ENCODE results near the gene CNOT1. TPM values are rescaled to one million over a fixed set of nuclear protein-coding genes. Genes with fewer than 3 reads are reported as not detected.
"Not testable (repeated sequence)": the region's sequence is repeated elsewhere in the genome, so short reads cannot be mapped to it uniquely, and the experiment has no call there.

CNOT1 gene
- polyA plus RNA-seq, 1 donor = 86.0 TPM

DNA sequence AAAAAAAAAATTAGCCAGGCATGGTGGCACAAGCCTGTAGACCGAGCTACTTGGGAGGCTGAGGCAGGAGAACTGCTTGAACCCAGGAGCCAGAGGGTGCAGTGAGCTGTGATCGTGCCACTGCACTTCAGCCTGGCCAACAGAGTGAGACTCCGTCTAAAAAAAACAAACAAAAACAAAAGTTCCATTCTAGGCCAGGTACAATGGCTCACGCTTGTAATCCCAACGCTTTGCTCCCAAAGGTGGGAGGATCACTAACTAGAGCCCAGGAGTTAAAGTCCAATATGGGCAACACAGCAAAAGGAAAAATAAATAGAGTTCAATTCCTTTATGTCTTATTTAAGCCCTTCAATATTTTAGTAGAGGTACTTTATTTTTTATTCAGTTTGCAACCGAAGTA is 47.5 kb downstream of the CNOT1 start:
- DNase-seq (ENCODE audit: low read depth) = no peak

DNA sequence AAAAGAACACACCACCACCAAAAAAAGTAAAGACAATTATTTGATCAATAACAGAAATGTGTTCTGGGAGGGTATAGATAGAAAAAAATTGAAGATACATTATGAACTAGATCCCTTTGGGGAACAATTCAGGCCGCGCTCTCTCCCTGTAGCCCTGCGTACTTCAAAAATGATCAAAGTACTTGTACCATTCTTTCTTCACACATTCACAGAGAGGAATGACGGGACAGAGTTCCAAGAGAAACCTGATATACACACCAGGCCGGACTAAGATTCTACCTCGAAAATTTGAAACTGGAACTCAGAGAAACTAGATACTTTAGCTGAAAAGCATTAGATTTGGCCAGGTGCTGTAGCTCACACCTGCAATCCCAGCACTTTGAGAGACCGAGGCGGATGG is 50.0 kb downstream of the CNOT1 start:
- no peak for DNase-seq (ENCODE audit: low read depth)

DNA sequence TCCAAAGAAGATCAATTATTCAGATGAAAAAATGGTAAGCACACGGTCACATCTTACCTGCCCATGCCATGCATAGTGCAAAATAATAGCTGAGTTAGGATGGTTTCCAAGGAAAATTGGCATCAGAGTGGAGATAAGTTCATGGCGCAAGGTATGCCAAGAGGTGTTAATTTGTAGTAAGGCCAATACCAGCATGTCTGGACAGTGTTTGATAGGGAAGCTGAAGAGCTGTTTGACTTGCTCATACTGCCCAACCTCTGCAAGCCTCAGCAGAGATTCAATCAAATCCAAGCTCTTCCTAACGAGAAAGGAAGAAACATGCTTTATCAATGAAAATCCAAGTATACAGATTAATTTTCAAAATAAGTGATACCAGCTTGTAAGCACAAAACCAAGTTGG is 51.0 kb downstream of the CNOT1 start:
- no peak for DNase-seq (ENCODE audit: low read depth)

DNA sequence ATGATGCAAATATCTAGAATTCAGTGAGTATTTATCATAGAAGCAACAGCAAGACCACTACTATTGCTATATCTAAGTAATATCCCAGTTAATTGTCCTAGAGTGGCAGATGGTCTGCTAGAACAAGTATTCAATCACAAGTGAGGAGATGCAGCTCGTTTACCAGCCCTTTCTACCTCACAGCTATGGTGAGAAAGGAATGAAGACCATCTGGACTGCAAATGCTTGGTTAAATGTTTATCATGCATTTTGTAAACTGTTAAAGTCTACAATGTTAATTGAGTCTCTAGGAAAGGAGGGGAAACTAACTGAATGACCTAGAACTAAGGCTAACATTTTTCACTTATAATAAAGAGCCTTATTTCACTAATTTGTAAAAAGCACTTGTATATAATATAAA is 52.5 kb downstream of the CNOT1 start:
- DNase-seq (ENCODE audit: low read depth) = no peak

DNA sequence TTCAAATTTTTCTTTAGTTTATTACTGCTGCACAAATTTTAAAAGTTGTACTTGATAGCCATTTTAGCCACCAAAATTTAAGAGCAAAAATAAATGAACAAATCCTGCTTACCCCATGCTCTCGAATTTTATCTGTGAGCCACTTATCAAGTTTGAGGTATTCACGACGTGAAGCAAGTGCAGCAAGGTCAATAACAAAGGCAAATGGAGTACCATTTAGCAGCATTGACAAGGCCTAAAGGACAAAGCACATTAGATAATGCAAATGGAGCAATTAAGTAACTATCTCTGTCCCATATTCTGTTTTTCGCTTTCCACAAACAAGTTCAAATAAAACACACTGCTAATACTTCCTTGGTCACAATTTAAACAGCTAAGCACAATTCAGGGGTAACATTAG is 54.7 kb downstream of the CNOT1 start:
- DNase-seq (ENCODE audit: low read depth) = no peak

DNA sequence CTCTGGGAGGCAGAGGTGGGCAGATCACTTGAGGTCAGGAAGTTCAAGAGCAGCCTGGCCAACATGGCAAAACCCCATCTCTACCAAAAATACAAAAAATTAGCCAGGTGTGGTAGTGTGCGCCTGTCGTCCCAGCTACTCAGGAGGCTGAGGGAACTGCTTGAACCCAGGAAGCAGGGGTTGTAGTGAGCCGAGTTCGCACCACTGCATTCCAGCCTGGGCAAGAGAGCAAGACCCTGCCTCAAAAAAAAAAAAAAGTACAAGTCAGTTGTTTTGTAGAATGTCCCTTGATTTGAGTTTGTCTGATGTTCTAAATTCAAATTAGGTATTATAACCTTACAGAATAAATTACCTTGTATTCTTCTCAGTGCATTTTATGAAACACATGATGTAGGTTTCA is 63.9 kb downstream of the CNOT1 start:
- not testable (repeated sequence) for DNase-seq (ENCODE audit: low read depth)

DNA sequence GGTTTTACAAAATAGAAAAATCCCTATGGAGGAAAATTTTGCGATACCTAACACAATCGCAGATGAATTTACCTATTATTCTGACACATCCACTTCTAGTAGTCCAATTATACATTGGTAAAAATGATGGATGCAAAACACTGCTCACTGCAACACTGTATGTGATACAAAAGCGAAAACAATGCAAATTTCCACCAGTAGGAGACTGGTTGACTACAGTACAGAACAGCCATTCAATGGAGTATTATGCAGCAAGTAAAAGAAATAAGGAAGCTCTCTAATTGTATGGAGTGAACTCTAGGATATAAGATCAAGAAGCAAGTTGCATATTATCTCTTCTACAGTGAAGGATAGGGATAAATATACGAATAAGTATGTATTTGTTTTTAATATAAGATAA is 65.9 kb downstream of the CNOT1 start:
- no peak for DNase-seq (ENCODE audit: low read depth)

DNA sequence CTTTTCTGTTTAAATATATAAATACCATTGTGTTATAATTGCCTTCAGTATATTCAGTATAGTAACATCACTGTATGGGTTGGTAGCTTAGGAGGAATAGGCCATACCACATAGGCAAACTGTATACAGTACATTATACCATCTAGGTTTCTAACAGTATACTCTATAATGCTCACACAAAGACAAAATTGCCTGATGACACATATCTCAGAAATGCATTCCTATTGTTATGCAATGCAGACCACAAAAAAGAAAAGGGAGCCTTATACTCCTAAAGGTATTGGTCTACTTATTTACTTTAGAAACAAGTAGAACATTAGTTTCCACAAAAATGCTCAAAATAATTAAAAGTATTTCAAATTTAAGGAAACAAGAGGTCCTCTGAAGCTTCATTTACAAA is 66.4 kb downstream of the CNOT1 start:
- no peak for DNase-seq (ENCODE audit: low read depth)

DNA sequence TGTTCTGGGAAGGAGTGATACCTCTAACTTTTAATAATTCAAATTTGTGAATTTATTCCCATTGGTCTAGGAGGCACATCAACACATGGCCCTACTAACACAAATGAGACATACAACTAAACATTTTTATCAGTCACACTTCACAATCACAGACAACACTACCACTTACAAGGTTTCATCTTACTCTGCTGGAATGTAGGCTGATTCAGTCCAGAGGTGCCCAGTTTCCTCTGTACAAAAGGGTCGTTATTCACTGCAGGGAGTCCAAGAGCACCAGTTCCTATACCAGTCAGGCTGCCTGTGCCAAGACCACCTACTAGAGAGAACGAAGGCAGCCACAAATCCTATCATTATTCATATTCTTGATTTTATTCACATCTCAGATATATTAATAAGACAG is 72.9 kb downstream of the CNOT1 start:
- DNase-seq (ENCODE audit: low read depth) = no peak

DNA sequence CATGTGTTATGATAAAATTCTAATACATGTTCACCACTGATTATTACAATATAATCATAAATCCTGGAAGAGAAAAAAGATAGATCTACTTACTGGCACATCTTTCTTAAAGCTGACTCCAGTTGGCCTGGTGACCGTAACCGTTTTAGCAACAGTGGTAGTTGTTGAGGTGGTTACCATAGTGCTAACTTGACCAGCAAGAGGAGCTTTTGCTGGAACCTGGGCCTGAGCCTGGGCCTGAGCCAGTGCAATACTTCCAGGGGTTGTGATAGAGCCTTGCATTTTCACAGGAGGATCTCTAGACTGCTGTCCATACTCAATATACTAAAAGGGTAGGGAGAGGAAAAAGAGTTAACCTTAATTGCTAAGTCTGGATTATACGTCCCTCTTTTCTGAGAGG is 78.1 kb downstream of the CNOT1 start:
- no peak for DNase-seq (ENCODE audit: low read depth)

DNA sequence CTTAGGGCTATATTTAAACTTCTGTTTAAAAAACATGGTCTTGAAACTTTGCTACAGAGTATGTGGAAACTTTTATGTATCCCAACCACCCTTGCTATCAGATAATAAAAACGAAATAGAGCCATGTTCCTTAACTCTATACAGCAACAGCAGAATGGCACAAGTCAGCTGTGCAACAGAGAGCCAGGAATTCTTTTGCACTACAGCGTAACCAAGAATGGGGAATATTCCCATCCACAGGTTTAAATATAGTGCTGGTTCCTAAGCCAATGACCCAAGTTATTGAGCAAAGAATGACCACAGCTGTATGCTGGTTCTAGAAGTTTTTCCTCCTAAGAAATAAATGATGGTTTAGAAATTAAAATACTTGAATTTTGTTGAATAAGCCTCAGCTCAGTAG is 81.2 kb downstream of the CNOT1 start:
- DNase-seq (ENCODE audit: low read depth) = no peak

DNA sequence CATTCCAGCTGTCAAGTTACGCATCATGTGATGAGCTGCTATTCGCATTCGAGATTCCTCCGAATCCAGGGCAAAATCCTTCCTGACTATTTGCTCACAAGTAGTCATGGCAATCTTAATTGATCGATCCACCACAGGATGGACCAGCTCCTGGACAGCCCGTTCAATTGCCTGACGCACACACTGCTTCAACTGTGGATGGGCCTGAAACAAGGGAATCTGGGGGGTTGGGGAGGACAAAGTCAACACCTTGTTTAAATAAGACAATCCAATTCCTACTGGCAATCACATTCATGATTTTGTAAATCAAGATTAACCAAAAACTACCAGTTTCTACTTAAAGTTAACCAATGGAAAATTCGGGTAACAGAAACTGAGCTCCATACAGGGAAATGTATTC is 85.9 kb downstream of the CNOT1 start:
- no peak for DNase-seq (ENCODE audit: low read depth)

DNA sequence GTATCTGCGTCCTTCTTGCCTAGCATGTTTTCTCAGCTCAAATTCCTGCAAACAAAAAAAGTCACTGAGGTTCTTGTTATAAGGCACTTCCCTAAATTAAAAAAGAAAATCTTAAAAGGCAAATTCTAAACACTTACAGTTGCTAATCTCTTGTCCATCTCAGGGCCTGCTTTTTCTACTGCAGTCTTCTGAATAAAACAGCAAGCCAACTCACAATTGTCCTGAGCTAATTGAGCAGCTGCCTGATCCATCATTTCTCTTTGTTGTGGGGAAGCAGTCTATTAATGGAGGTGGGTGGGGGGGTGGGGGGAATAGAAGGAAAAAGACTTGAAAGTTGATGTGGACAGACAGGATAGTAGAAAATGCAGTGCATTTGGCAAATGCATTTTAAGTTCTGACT is 87.3 kb downstream of the CNOT1 start:
- no peak for DNase-seq (ENCODE audit: low read depth)

DNA sequence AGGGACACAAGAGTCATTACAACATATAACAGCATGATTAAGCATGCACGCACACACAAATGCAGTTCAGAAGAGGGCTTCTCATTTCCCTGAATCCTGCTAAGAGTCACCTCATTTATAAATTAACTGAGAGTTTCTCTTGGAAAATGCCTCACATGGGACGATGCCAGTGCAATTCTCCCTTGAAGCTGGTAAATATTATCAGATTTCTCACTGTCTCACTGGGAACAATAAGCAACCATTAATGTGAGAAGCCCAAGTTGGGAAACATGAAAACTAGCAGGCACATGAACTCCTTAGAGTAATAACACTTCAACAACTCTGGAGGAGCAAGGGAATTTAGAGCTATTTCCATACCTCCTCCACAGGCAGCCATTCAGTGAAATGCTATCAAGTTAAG is 87.9 kb downstream of the CNOT1 start:
- no peak for DNase-seq (ENCODE audit: low read depth)

DNA sequence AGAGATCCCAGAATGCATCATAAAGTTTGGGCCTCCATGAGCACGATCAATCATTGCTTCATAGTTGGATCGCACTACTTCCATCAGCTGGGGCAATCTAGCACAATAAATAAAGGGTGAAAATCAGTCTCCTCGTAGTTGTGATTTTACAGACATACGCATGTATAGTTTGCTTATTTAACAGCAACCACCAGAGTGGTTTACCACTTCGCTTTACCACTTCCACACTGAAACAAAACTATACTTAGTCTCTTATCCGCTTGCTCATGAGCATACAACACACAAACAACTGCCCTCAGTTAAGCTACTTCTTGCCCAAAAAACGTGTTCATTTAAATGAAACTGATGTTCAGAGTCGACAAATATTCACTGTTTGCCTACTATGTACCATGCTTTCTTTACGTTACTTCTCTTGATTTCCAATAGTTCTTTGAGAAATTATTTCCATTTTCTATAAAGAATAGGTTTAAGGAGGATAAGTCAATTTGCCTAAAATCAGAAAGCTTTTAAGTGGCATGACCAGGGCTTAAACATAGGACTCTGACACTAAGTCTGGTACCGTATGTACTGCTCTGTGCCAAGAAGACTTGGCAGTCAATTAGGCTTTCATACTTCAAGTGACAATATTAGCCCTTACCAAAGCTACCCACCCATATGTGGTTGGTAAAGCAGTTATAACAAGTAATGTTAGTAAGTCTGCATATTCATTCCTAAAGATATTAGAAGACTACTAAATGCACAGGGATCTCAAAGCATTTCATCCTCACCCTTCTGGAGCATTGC is 92.3 kb downstream of the CNOT1 start:
- no peak for DNase-seq (ENCODE audit: low read depth)

DNA sequence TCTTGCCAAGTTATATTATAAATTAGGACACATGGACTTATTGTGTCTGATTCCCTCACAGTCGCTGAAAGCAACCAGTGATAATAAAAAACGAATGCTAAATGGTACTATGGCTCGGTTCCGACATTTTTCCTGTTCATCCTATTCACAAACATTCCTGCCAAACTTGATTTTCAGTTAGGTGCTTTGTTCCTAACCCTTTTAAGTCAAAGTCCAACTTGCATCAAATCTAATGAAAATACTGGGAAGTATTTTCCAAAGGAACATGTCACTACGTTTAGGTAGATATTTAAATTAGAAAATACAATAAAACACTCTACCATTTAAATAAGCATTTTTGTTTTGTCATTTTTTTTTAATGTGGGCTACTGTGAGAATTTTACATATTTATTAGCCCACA is 93.3 kb downstream of the CNOT1 start:
- DNase-seq (ENCODE audit: low read depth) = no peak

DNA sequence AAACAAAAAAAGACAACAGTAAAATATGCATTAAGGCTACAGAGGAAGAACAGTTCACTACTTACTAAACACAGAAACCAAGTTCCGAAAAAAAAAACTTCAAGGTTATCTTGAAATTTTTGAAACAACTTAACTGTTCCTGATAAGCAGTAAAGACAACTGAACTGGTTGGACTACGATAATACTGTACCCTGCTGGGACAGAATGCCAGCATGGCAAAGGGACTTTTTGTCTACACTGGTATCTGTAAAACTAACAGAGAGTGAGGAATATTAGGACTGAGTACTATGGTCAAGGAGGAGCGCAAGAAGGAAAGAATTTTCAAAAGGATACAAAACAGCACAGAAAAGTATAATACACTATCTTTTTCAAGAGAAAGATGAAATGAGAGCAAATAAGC is 94.5 kb downstream of the CNOT1 start:
- no peak for DNase-seq (ENCODE audit: low read depth)

DNA sequence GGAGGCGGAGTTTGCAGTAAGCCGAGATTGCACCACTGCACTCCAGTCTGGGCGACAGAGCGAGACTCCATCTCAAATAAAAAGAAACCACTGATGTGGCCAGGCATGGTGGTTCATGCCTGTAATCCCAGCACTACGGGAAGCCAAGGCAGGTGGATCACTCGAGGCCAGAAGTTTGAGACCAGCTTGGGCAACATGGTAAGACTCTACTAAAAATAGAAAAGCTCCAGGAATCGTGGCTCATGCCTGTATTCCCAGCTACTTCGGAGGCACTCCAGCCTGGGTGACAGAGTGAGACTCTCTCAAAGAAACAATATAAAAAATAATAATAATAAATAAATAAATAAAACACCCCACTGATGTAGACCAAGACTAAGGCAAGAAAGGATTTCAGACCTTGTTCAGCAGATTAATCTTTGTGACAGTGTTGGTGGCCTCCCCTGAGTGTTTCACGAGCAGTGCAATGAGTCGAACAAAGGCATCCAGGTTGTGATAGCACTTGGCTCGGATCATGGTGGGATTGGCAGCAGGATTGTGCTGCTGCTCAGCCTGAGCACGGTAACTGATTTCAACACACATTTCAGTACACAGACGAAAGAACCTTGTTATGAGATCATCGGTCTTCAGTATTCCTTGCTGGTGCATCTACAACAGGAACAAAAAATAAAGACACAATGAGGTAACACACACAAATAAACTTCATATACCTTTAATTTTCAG is 95.7 kb downstream of the CNOT1 start:
- no peak for DNase-seq (ENCODE audit: low read depth)

DNA sequence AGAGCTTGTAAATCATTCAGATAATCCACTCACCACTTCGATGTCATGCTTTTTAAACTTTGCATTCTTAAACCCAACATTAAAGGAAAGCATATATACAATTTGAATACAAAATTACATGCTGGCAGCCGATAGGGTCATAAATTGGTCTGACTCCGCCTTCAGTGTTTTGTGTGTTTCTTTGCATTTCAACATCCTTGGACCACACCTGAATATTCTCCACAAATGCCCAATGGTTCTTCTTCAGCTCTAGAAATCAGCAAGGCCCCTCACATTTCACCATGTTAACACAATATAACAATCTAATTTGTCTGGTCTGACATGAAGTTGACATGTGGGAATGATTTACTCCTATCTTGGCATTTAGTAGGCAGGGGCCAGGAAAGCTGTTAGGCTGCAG is 97.2 kb downstream of the CNOT1 start:
- DNase-seq (ENCODE audit: low read depth) = no peak

DNA sequence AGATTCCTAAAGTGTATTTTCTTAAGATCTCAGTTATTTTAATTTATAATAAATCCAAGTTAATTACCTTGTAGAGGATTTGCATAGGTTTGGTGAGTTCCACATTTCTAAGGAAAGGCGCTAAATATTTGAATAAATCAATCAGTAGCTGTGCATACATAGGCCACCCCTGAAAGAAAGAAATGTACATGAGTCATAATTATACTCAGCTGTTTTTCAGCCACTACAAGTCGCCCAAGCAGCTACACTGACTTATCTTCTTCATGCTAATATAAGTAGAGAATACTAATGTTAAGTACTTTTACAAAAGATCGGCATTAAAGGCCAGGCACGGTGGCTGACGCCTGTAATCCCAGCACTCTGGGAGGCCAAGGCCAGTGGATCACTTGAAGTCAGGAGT is 99.4 kb downstream of the CNOT1 start:
- no peak for DNase-seq (ENCODE audit: low read depth)

DNA sequence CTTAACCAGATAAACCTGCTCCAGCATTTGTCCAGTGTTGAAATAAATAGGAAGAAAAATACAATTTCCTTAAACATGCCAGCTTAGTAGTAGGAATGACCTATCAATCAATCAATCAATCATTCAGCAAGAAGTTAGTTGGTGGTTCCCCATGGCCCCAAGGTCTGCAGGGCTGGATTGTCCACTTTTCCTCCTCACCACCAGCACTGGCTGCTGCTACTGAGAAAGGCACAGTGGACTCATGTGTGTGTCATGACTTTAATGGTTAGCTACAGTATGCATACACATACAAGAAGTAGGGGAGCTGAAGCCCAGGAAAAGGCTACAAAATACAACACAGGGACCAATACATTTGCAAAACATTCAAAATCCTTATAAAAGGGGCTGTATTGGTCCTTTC is 109.9 kb downstream of the CNOT1 start:
- DNase-seq (ENCODE audit: low read depth) = no peak

DNA sequence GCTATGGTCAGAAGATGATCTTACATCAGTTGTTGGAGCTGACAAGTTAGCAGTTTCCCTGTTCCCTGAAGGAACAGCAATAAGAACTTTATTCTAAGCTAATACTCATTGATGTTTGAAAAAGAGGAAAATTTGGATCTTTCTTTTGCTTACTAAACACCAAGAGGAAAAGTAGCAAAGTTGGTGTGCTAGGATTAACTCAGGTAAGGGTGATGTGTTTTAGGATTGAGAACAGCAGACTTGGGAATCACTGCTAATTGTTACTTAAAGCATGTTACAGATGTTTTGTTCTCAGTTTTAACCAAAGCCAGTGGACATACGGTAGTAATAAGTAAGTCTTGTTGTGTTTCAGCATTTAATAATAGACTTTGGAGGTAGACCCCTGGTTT is 110.7 kb downstream of the CNOT1 start:
- no peak for DNase-seq (ENCODE audit: low read depth)

DNA sequence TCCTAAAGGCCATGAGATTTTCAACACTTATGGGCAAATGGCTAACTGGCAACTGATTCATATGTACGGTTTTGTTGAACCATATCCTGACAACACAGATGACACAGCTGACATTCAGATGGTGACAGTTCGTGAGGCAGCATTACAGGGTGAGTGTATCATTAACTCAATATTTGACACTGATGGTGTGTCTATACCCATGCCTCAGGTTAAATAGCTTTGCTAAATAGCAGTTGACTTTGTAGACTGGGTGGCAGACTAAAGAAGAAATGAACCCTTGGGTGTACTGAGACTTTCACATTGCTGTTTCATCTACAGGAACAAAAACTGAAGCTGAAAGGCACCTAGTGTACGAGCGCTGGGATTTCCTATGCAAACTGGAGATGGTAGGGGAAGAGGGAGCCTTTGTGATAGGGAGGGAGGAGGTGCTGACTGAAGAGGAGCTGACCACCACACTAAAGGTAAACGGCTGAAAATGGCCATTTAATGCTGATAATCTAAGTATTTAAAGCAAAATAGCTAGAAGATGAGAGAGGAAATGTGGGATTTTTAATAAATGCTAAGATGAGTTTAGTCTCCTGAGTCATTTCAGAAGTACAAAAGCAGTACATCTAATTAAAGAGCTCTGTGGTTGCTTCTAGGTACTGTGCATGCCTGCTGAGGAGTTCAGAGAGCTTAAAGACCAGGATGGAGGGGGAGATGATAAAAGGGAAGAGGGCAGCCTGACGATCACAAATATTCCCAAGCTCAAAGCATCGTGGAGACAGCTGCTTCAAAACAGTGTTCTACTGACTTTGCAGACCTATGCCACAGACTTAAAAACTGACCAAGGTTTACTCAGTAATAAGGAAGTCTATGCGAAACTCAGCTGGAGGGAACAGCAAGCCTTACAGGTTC is 111.3 kb downstream of the CNOT1 start:
- DNase-seq (ENCODE audit: low read depth) = no peak
